ENCODE results near the gene YPEL1.

Gene YPEL1

DNA sequence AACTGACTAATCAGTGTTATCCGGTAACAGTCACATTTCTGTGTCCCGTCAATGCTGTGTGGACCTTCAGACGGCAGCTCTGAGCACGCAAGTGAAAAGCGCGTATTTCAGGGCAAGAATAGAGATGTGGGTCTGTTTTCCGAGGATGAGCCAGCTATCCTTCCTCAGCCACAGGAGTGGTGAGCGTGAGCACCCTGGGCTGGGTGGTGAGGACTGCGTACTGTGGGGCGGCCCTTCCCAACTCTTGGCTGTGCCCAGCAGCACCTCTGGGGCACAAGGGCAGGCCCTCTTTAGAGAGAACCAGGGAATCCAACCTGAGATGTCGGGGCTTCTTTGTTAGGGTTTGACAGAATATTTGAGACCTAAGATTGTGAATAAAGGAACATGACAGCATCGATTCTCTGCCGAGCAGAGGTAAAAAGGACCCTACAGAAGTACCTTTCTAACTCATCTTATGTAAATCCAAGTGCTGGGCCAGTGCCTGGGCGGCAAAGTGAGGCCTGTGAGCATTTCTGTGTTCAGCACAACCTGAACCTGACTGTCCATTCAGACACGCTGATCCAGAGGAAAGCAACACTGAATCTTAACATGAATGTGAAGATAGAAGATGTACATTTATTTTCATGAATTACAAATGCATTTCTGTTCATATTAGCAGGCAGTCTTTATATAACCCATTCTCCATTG, 26.5 kb upstream of the YPEL1 start:
- Histone ChIP-seq H3K36me3 (ENCODE audit: insufficient read depth, low read length) (peaks cover 67% of the 10 kb centered on the region), H3K27ac (ENCODE audit: low read depth, low read length) (no peak overlapping the region)

DNA sequence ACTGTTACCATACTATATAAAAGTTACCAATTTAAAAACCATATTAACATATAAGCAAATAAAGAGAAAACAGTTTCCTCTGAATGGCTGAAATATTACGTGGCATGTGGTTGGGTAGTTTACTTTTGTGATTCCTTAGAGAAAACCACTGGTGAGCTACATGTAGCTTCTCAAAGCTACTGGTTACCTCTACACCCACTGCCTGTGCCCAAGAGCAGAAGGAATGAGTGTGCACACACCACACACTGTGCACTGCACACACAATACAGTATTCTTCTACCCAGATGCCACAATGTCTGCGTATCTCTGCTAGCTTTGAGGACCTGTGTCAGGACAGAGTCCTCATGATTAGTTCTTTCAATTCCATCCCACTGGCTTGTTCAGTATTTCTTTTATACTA, 25.5 kb upstream of the YPEL1 start:
- Histone ChIP-seq H3K4me3 (ENCODE audit: low read depth in 1 of 2, low read length in 2 of 2) (no peak overlapping the region), H3K9ac (ENCODE audit: low read length) (no peak overlapping the region), H3K27me3 (ENCODE audit: control insufficient read depth in 1 of 2, insufficient read depth in 2 of 2, low read length in 2 of 2) (no peaks in the 10 kb centered on the region), H3K36me3 (ENCODE audit: insufficient read depth, low read length) (peaks cover 57% of the 10 kb centered on the region), H3K4me1 (ENCODE audit: insufficient read depth, low read length) (no peaks in the 10 kb centered on the region), H3K27ac (ENCODE audit: low read depth, low read length) (no peak overlapping the region), H3K9me3 (ENCODE audit: low read length) (no peaks in the 10 kb centered on the region)

More for the DNA sequence above, 26.5 kb upstream of the YPEL1 start:
- Histone ChIP-seq H3K27me3 (ENCODE audit: control insufficient read depth in 1 of 2, insufficient read depth in 2 of 2, low read length in 2 of 2) (no peaks in the 10 kb centered on the region), H3K4me1 (ENCODE audit: insufficient read depth, low read length) (no peaks in the 10 kb centered on the region), H3K4me3 (ENCODE audit: low read depth in 1 of 2, low read length in 2 of 2) (no peak overlapping the region), H3K9ac (ENCODE audit: low read length) (no peak overlapping the region), H3K9me3 (ENCODE audit: low read length) (no peaks in the 10 kb centered on the region)

DNA sequence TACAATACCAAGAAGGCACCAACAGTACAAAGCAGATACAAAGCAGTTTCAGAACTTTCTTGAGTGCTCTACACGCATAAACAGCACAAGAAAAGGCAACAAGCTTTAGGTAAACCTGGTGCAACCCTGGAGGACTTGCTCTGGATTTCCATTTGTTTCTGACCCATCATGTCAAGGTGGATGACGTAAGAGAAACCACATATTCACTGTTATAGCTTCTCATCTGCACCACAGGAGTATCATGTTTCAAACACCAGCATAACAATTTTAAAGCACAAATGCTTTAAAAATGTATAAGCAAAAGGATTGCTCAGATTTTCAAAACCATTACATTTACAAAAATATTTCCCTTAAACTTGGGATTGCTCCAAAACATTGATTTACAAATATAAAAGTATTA, 25.0 kb upstream of the YPEL1 start:
- Histone ChIP-seq H3K9me3 (ENCODE audit: low read length) (no peaks in the 10 kb centered on the region), H3K27me3 (ENCODE audit: control insufficient read depth in 1 of 2, insufficient read depth in 2 of 2, low read length in 2 of 2) (no peaks in the 10 kb centered on the region), H3K4me3 (ENCODE audit: low read depth in 1 of 2, low read length in 2 of 2) (no peak overlapping the region), H3K36me3 (ENCODE audit: insufficient read depth, low read length) (peaks cover 52% of the 10 kb centered on the region), H3K27ac (ENCODE audit: low read depth, low read length) (no peak overlapping the region), H3K4me1 (ENCODE audit: insufficient read depth, low read length) (no peaks in the 10 kb centered on the region), H3K9ac (ENCODE audit: low read length) (no peak overlapping the region)

DNA sequence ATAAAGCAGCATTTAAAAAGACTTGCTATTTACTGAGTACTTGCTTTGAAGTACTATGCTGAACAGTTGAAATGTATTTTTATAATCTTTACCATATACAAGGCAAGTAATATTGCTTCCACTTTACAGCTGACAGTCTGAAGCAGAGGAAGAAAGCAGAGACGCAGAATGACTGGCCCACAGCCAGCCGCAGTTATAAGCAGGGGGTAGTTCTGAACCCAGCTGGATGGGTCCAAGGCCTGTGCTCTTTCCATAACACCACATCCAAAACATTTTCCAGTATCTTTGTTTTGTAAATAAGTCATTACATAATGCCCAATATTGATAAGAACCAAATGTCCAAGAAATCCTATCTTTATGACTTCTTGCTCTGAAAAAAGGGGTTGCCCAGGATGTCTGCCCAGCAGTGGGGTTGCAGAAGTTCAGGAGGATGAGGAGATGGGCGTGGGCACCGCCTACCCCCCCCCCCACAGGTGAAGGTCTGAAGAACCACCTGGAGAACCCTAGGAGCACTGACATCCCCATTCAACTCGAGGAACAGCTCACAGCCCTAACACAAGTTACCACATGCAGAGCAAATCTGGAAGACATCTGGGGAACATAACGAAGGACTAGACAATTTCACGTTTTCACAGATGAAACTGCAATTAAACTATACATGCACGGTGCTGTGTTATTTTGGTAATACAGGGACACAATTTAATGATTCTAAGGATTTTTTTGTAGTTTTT, 24.2 kb upstream of the YPEL1 start:
- H3K4me3 ChIP-seq (ENCODE audit: low read depth in 1 of 2, low read length in 2 of 2) = no peak overlapping the region
- no peak overlapping the region for H3K27ac ChIP-seq (ENCODE audit: low read depth, low read length)
- no peak overlapping the region for H3K9ac ChIP-seq (ENCODE audit: low read length)
- no peaks in the 10 kb centered on the region for H3K9me3 ChIP-seq (ENCODE audit: low read length)
- H3K27me3 ChIP-seq (ENCODE audit: control insufficient read depth in 1 of 2, insufficient read depth in 2 of 2, low read length in 2 of 2) = no peaks in the 10 kb centered on the region
- peaks cover 44% of the 10 kb centered on the region for H3K36me3 ChIP-seq (ENCODE audit: insufficient read depth, low read length)
- H3K4me1 ChIP-seq (ENCODE audit: insufficient read depth, low read length) = peaks cover 5% of the 10 kb centered on the region

DNA sequence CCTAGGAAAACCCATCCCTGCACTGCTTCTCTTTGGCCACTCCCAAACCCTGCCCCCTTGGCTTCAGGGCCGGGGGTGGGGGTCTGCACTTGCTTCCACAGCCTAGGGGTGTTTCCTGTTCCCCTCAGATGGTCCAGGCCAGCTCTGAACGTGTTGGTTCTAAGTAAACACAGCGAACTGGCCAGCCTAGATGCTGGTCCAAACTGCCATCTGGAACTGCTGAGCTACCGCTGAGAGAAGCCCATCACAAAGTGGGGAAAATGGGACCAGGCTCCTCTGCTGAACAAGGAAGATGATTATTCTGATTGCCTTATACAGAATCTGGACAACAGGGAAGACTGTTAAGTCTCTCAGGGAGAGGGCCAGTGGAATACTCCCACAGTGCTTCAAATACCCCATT, 23.5 kb upstream of the YPEL1 start:
- no peaks in the 10 kb centered on the region for H3K27me3 ChIP-seq (ENCODE audit: control insufficient read depth in 1 of 2, insufficient read depth in 2 of 2, low read length in 2 of 2)
- H3K9me3 ChIP-seq (ENCODE audit: low read length) = no peaks in the 10 kb centered on the region
- no peak overlapping the region for H3K4me3 ChIP-seq (ENCODE audit: low read depth in 1 of 2, low read length in 2 of 2)
- H3K9ac ChIP-seq (ENCODE audit: low read length) = no peak overlapping the region
- H3K27ac ChIP-seq (ENCODE audit: low read depth, low read length) = no peak overlapping the region
- H3K36me3 ChIP-seq (ENCODE audit: insufficient read depth, low read length) = peaks cover 37% of the 10 kb centered on the region
- H3K4me1 ChIP-seq (ENCODE audit: insufficient read depth, low read length) = peaks cover 11% of the 10 kb centered on the region

DNA sequence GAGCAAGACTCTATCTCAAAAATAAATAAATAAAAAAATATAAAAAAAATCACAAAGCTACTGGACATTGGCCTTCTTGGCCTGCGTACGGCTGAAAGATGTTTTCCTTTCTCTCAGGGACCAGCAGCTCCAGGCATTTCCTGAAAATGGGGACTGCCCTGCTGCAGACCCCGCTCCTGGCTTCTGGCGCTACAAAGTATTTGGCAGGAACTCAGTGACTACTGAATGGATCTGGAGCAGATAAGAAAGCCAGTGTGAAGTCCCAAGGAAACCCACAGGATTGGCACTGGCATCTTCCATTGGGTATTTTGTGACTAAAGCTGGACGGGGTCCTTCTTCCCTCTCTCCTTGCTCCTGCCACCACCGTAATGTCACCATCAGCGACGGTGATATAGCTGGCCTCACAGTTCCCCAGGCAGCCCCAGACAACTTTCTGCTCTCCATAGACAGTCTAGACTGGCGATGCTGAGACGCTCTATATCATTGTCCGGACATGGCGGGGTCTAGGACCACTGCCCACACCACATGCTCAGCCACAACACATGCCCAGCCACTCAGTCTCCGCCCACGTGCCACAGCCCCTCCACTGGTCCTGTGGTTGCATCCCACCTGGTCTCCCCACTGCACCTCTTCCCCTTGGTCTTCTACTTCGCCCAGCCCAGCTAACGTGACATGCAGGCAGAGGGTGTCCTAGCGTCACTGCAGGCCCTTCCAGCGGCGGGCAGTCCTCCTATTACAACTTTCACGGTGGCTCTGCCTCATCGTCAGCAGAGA, 22.7 kb upstream of the YPEL1 start:
- Histone ChIP-seq H3K27ac (ENCODE audit: low read depth, low read length) (no peak overlapping the region), H3K36me3 (ENCODE audit: insufficient read depth, low read length) (peaks cover 29% of the 10 kb centered on the region), H3K9ac (ENCODE audit: low read length) (no peak overlapping the region), H3K4me1 (ENCODE audit: insufficient read depth, low read length) (peaks cover 11% of the 10 kb centered on the region), H3K27me3 (ENCODE audit: control insufficient read depth in 1 of 2, insufficient read depth in 2 of 2, low read length in 2 of 2) (no peaks in the 10 kb centered on the region), H3K4me3 (ENCODE audit: low read depth in 1 of 2, low read length in 2 of 2) (no peak overlapping the region), H3K9me3 (ENCODE audit: low read length) (no peaks in the 10 kb centered on the region)

DNA sequence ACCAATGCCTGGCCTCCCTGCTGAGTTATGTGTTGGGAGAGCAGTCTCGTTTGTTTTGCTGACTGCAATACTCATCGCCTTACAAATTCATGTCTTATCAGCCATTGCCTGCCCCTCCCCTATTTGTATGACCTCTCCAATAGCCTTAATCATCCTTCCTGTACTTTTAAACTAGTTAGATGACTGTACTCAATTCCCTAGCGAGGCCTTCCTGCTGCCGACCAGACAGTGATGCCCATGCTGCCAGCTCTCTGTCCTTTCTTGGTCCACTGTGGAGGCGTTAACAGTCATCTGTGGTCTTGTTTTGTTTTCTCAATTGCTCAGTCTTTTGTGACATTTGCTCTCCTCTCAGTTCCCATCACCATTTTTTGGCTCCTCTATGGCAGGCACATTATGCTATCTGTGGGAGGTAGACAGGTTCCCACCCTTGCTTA, 20.3 kb upstream of the YPEL1 start:
- Histone ChIP-seq H3K4me1 (ENCODE audit: insufficient read depth, low read length) (peaks cover 11% of the 10 kb centered on the region), H3K9me3 (ENCODE audit: low read length) (no peaks in the 10 kb centered on the region), H3K27me3 (ENCODE audit: control insufficient read depth in 1 of 2, insufficient read depth in 2 of 2, low read length in 2 of 2) (no peaks in the 10 kb centered on the region), H3K4me3 (ENCODE audit: low read depth in 1 of 2, low read length in 2 of 2) (no peak overlapping the region), H3K36me3 (ENCODE audit: insufficient read depth, low read length) (peaks cover 5% of the 10 kb centered on the region), H3K9ac (ENCODE audit: low read length) (no peak overlapping the region), H3K27ac (ENCODE audit: low read depth, low read length) (no peak overlapping the region)

DNA sequence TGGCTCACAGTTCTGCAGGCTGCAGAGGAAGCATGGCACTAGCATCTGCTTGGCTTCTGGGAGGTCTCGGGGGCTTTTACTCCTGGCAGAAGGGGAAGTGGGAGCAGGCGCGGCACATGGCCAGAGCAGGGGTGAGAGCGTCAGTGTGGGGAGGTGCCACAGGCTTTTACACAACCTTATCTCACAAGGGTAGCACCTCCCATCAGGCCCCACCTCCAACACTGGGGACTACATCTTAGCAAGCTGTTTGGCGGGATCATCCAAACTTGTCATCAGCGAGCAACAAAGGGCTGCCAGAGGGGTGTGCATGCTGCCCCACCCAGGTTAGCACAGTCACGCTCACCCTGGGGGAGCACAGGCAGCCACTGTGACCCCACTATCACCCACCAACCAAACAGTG, 18.9 kb upstream of the YPEL1 start:
- Histone ChIP-seq H3K9me3 (ENCODE audit: low read length) (no peaks in the 10 kb centered on the region), H3K27me3 (ENCODE audit: control insufficient read depth in 1 of 2, insufficient read depth in 2 of 2, low read length in 2 of 2) (no peaks in the 10 kb centered on the region), H3K4me1 (ENCODE audit: insufficient read depth, low read length) (peaks cover 11% of the 10 kb centered on the region), H3K36me3 (ENCODE audit: insufficient read depth, low read length) (no peaks in the 10 kb centered on the region), H3K9ac (ENCODE audit: low read length) (no peak overlapping the region), H3K4me3 (ENCODE audit: low read depth in 1 of 2, low read length in 2 of 2) (no peak overlapping the region), H3K27ac (ENCODE audit: low read depth, low read length) (no peak overlapping the region)

DNA sequence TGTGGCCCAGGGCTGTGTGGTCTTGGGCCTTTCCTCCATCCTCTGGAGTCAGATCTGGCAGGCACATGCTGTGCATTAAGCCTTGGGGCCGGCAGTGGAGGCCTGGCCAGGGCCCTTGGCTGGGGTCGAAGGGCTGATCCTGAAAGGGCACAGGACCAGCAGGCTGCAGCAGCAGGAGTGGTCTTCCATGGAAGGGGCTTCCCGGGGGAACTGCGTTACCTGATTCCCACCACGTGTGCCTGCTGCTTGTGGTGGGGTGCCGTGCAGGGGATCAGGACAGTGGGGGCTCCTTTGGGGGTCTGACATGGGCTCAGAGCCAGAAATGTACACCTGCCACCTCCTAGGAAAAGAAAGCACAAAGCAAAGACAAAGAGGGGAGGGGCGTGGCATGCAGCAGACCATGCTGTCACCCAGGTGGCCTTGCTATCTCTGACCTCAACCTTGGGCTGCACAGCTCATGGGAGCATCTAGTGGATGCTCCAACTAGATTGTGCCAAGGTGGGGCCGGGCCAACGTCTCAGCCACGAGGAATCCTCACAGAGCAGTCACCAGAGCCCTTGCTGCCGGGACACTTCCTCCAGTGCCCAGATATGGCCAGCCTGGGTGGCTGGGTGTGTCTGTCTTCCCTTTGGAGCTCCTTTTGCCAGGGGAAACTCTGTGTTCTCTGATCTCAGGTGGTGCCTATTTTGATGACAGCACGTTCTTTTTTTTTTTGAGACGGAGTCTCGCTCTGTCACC, 17.9 kb upstream of the YPEL1 start:
- H3K9me3 ChIP-seq (ENCODE audit: low read length) = no peaks in the 10 kb centered on the region
- H3K9ac ChIP-seq (ENCODE audit: low read length) = no peak overlapping the region
- no peaks in the 10 kb centered on the region for H3K27me3 ChIP-seq (ENCODE audit: control insufficient read depth in 1 of 2, insufficient read depth in 2 of 2, low read length in 2 of 2)
- H3K36me3 ChIP-seq (ENCODE audit: insufficient read depth, low read length) = no peaks in the 10 kb centered on the region
- peaks cover 11% of the 10 kb centered on the region for H3K4me1 ChIP-seq (ENCODE audit: insufficient read depth, low read length)
- H3K4me3 ChIP-seq (ENCODE audit: low read depth in 1 of 2, low read length in 2 of 2) = no peak overlapping the region
- H3K27ac ChIP-seq (ENCODE audit: low read depth, low read length) = no peak overlapping the region

DNA sequence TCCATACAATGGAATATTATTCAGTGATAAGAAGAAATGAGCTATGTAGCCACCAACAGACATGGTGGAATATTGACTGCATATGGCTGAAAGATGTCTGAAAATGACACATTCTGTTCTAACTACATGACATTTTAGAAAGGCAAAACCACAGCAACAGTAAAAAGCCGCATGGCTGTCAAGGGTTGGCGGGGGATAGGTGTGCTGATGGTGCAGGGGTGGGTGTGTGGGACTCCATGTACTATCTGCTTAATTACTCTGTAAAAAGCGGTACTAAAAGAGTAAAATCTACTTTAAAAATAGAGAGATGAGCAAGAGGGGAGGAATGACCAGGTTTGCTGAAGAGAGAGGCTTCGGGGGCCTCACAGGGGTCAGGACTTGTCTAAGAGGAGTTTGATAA, 16.7 kb upstream of the YPEL1 start:
- no peaks in the 10 kb centered on the region for H3K27me3 ChIP-seq (ENCODE audit: control insufficient read depth in 1 of 2, insufficient read depth in 2 of 2, low read length in 2 of 2)
- no peaks in the 10 kb centered on the region for H3K9me3 ChIP-seq (ENCODE audit: low read length)
- no peak overlapping the region for H3K4me3 ChIP-seq (ENCODE audit: low read depth in 1 of 2, low read length in 2 of 2)
- H3K36me3 ChIP-seq (ENCODE audit: insufficient read depth, low read length) = no peaks in the 10 kb centered on the region
- no peak overlapping the region for H3K9ac ChIP-seq (ENCODE audit: low read length)
- H3K4me1 ChIP-seq (ENCODE audit: insufficient read depth, low read length) = peaks cover 11% of the 10 kb centered on the region
- no peak overlapping the region for H3K27ac ChIP-seq (ENCODE audit: low read depth, low read length)

DNA sequence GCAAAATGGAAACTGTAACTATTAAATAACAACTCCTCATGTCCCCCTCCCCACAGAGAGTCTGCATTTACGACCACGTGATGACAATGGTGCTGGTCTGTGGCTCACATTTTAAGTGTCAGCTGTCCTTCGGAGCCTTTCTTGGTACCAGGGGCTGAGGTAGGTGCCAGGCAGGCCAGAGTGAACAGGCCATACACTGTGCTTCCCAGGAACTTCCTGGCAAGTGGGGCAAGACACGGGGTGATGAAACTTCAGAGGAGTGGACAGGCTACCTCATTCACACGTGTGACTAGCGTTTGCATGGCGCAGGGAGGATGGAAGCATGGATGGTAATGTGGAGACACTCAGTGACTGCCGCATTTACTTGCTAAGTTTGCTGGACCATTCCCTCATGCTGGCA, 10.4 kb upstream of the YPEL1 start:
- Histone ChIP-seq H3K4me3 (ENCODE audit: low read depth in 1 of 2, low read length in 2 of 2) (no peak overlapping the region), H3K9ac (ENCODE audit: low read length) (no peak overlapping the region), H3K27ac (ENCODE audit: low read depth, low read length) (no peak overlapping the region), H3K36me3 (ENCODE audit: insufficient read depth, low read length) (no peaks in the 10 kb centered on the region), H3K9me3 (ENCODE audit: low read length) (no peaks in the 10 kb centered on the region), H3K4me1 (ENCODE audit: insufficient read depth, low read length) (no peaks in the 10 kb centered on the region), H3K27me3 (ENCODE audit: control insufficient read depth in 1 of 2, insufficient read depth in 2 of 2, low read length in 2 of 2) (no peaks in the 10 kb centered on the region)

Measured in muscle layer of colon (tissue), 2 donors.